PFSK-1 (cell line): Measurements from ENCODE around the gene CYTH4.

Experiments
- FOXP2 ChIP-seq: optimal IDR thresholded peaks from 2 replicates; pipeline ENCODE3; 2011; ENCODE audit warnings: borderline replicate concordance, control low read depth, inconsistent platforms; ENCODE audit not compliant: insufficient read depth; ENCODE audit errors: extremely low read length, extremely low read depth
- POLR2AphosphoS5 ChIP-seq: IDR thresholded peaks from 2 replicates; pipeline ENCODE4 v1.6.1; 2012; ENCODE audit warnings: low read depth, mild to moderate bottlenecking, control low read depth, low read length, moderate library complexity
- SIN3A ChIP-seq: IDR thresholded peaks from 2 replicates; pipeline ENCODE4 v1.6.1; 2012; ENCODE audit warnings: mild to moderate bottlenecking, low read length, moderate library complexity, borderline replicate concordance; ENCODE audit not compliant: insufficient read depth
- TAF1 ChIP-seq: IDR thresholded peaks from 2 replicates; pipeline ENCODE4 v1.6.1; 2012; ENCODE audit warnings: low read length, control low read depth, borderline replicate concordance; ENCODE audit not compliant: insufficient read depth
- TF ChIP-seq, protein P1 (sequence below), 2 experiments: IDR thresholded peaks; 2 replicates each; pipeline versions ENCODE4 v1.6.1 to v1.8.0; 2011 to 2012; ENCODE audit warnings: low read depth in 2 of 2, low read length in 2 of 2, control low read depth in 1 of 2, inconsistent platforms in 1 of 2, mild to moderate bottlenecking in 1 of 2, moderate library complexity in 1 of 2; ENCODE audit not compliant: insufficient read depth in 1 of 2

The CYTH4 gene

DNA sequence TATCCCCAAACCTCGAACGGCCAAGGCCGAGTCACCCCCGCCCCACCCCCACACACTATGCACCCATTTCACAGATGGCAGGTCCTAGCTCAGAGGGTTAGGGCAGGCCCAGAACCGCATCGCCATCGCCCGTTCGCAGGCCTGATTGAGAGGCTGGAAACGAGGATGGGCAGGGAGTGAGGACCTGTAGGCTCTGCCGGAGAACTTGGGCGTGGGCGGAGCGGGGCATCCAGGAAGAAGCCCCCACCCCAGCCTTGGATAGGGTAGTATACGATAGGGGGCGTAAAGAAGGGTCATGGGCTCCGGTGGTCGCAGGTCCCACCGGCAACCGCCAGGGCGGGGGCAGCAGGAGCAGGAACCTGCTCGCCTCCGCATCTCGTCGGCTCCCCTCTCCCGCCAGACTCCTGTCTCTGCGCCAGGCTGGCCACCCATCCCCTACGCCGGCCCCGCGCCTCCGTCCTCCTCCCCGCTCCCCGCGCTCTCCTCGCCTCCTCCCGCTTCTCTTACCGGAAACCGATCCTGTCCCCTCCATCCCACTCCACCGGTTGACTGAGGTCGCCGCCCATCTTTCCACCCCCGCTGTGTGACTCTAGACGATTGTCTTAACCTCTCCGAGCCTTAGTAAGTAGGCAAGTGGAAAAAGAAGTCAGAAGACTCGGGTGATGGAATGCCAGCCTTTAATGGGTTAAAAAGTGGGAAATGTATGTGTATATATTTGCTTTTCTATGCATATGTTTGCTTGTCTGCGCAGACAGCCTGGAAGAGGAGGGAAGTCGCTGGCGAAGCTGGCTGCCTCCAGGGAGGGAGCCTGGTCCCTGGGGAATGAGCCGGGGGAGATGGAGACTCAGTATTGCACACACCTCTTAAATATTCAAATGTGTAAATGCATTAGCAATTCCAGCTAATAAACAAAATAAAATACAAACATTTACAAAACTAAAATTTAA is 52.8 kb downstream of the CYTH4 start:
- TF ChIP-seq TAF1 (no peak), SIN3A (no peak), POLR2AphosphoS5 (no peak), FOXP2 (no peak)
- TF ChIP-seq, protein P1, sequence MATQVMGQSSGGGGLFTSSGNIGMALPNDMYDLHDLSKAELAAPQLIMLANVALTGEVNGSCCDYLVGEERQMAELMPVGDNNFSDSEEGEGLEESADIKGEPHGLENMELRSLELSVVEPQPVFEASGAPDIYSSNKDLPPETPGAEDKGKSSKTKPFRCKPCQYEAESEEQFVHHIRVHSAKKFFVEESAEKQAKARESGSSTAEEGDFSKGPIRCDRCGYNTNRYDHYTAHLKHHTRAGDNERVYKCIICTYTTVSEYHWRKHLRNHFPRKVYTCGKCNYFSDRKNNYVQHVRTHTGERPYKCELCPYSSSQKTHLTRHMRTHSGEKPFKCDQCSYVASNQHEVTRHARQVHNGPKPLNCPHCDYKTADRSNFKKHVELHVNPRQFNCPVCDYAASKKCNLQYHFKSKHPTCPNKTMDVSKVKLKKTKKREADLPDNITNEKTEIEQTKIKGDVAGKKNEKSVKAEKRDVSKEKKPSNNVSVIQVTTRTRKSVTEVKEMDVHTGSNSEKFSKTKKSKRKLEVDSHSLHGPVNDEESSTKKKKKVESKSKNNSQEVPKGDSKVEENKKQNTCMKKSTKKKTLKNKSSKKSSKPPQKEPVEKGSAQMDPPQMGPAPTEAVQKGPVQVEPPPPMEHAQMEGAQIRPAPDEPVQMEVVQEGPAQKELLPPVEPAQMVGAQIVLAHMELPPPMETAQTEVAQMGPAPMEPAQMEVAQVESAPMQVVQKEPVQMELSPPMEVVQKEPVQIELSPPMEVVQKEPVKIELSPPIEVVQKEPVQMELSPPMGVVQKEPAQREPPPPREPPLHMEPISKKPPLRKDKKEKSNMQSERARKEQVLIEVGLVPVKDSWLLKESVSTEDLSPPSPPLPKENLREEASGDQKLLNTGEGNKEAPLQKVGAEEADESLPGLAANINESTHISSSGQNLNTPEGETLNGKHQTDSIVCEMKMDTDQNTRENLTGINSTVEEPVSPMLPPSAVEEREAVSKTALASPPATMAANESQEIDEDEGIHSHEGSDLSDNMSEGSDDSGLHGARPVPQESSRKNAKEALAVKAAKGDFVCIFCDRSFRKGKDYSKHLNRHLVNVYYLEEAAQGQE (IDR thresholded peaks at IDR 0.05; ENCODE audit: insufficient read depth in 1 of 2, low read depth in 2 of 2, low read length in 2 of 2) = no peak

DNA sequence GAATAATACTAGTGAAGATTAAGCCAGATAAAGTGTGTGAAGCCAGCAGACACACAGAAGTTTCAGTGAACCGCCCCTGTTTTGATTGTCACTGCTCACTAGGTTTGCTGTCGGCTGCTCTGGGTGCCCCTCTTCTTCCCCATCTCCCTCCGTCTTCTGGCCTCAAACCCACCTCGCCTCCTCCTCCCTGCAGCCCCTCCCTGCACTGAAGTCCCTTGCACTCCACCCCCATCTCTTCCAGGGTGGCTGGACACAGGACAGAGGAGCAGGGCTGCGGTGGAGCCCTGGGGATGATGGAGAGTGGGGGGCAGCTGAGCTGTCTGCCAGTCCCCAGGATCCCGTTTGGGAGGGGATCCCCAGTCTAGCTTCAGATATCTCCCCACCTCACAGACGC is 53.5 kb downstream of the CYTH4 start:
- TF ChIP-seq TAF1 = no peak
- TF ChIP-seq, protein P1 (IDR thresholded peaks at IDR 0.05; ENCODE audit: insufficient read depth in 1 of 2, low read depth in 2 of 2, low read length in 2 of 2) = no peak
- TF ChIP-seq POLR2AphosphoS5 = no peak
- TF ChIP-seq FOXP2 = no peak
- no peak for TF ChIP-seq SIN3A

DNA sequence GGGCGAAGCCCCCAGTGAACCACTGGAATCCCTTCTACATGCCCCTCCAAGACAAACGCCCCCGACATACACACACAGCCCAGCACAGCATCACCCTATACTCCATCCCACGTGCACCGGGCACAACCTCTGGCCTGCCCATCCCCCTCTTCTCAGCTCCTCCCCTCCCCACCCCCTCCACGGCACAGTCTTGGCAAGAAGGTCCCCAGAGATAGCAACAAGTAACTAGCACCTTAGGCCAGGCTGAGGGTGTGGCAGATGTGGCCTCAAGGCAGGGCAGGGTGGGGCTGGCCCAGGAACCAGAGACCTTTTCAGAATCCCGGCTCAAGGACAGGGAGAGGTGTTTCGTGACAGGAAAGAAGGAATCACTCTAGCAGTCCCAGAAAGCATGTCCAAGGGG is 54.3 kb downstream of the CYTH4 start:
- TF ChIP-seq FOXP2 = no peak
- TF ChIP-seq, protein P1 (IDR thresholded peaks at IDR 0.05; ENCODE audit: insufficient read depth in 1 of 2, low read depth in 2 of 2, low read length in 2 of 2) = no peak
- TF ChIP-seq SIN3A = no peak
- TF ChIP-seq TAF1 = no peak
- no peak for TF ChIP-seq POLR2AphosphoS5

DNA sequence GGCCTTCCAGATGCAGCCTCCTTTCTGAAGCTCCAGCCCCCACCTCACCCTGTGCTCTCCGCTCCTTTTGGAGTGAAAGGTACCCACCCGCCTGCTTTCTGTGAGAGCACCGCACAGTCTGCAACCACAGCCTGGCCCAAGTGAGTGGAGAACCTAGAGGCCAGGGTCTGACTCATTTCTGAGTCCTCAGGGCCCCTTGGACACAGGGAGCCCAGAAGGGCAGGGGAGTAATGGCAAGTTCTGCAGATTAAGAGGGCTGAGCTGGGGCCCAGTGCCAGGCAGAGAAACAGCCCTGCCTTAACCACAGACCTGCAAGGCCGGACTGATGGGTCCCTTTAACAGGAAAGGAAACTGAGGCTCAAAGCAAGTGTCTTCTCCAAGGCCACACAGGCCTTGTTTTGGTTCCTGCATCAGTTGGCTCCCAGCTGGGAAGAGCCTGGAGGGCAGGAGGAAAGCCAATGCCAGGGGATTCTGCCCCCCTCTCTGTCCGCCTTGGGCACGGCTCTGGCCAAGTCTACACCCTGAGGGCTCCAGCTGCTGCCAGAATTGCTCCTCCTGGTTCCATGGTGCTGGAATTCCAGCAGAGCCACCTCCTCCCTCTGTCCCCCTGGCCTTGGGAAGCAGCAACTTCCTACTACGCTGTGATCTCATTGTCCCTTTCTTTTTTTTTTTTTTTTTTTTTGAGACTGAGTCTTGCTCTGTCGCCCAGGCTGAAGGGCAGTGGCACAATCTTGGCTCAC is 55.1 kb downstream of the CYTH4 start:
- TF ChIP-seq FOXP2 = no peak
- TF ChIP-seq TAF1 = no peak
- TF ChIP-seq, protein P1 (IDR thresholded peaks at IDR 0.05; ENCODE audit: insufficient read depth in 1 of 2, low read depth in 2 of 2, low read length in 2 of 2) = no peak
- TF ChIP-seq SIN3A = no peak
- no peak for TF ChIP-seq POLR2AphosphoS5
